Heart right ventricle (tissue), 16 donors: ENCODE results near the gene ARL6IP5. TPM values are rescaled to one million over a fixed set of nuclear protein-coding genes. Genes with fewer than 3 reads are reported as not detected.

Source experiments
- ATAC-seq, 8 donors: fragments of 200-7000 bp; cut with Tn5 transposase; one replicate each; pipeline ENCODE4 v1.9.1; 2020; ENCODE audit warnings: mild to moderate bottlenecking in 8 of 8, moderate library complexity in 8 of 8, moderate number of reproducible peaks in 1 of 8
- DNase-seq, 2 donors: peaks; one replicate each; pipeline ENCODE4 v3.0.0-alpha.2; 2020
- H3K27ac ChIP-seq, 10 donors: fragments of 200-600 bp; sonication (generic) in 2 of 10; one replicate each; pipeline versions ENCODE4 v1.5.0 to v1.8.0; 2020 to 2022; ENCODE audit warnings: mild to moderate bottlenecking in 3 of 10
- H3K27me3 ChIP-seq, 7 donors: fragments of 200-600 bp; one replicate each; pipeline ENCODE4 v1.8.0; 2021 to 2022; ENCODE audit warnings: mild to moderate bottlenecking in 2 of 7
- H3K36me3 ChIP-seq, 9 donors: fragments of 200-600 bp; sonication (generic) in 1 of 9; one replicate each; pipeline versions ENCODE4 v1.5.0 to v1.8.0; 2020 to 2022; ENCODE audit warnings: mild to moderate bottlenecking in 2 of 9
- H3K4me1 ChIP-seq, 9 donors: fragments of 200-600 bp; sonication (generic) in 1 of 9; one replicate each; pipeline versions ENCODE4 v1.5.0 to v1.8.0; 2020 to 2022; ENCODE audit warnings: mild to moderate bottlenecking in 4 of 9
- H3K4me3 ChIP-seq, 10 donors: fragments of 200-600 bp; sonication (generic) in 2 of 10; one replicate each; pipeline versions ENCODE4 v1.5.0 to v1.8.0; 2020 to 2022; ENCODE audit warnings: mild to moderate bottlenecking in 7 of 10, moderate library complexity in 2 of 10
- H3K9me3 ChIP-seq, 11 donors: fragments of 200-600 bp in 10 of 11; sonication (generic) in 2 of 11; one replicate each; pipeline versions ENCODE4 v1.5.0 to v1.8.0; 2013 to 2022; ENCODE audit warnings: mild to moderate bottlenecking in 2 of 11, control low read depth in 1 of 11, moderate library complexity in 1 of 11
- WGBS, 2 donors: extraction: QIAGEN DNeasy Blood & Tissue Kit; methylation state at CpG; one replicate each; pipeline ENCODE4 v1.1.7; 2013; ENCODE audit warnings: inconsistent platforms in 1 of 2; 5-methylcytosine and 5-hydroxymethylcytosine counted together
- intact Hi-C, 10 donors: fragments of 100-400 bp; cut with DNase I; formaldehyde crosslinking; loops; one replicate each; pipeline versions ENCODE4 v1.11.1 to v1.14.2; 2022
- polyA plus RNA-seq, 2 donors: library from polyadenylated mRNA; stranded (reverse); fragments of 200-250 nt; gene quantifications; one replicate each; pipeline ENCODE4 v1.2.3, GENCODE V29; 2013
- total RNA-seq, 10 donors: library from RNA; stranded (reverse); fragmentation: NEBNext Ultra II Directional in 3 of 10; extraction: Animal tissue kit (Norgen Biotek cat#: 25700) in 3 of 10; gene quantifications; one replicate each; pipeline versions ENCODE4 v1.2.1 to v1.2.4, GENCODE V29; 2021 to 2023
- TF ChIP-seq, protein P1 (sequence below), 9 donors: fragments of 200-600 bp; sonication (generic) in 2 of 9; IDR thresholded peaks; one replicate each; pipeline versions ENCODE4 v1.5.0 to v1.8.0; 2021 to 2022; ENCODE audit warnings: antibody characterized with exemption in 9 of 9, mild to moderate bottlenecking in 5 of 9, moderate library complexity in 1 of 9
- donor health status: Arrhythmogenic right ventricular cardiomyopathy.
- donor health status: ischemic (EF 13 %, LVEDD 7.1; RV severe dilation, severe dysfunction).
- donor health status: healthy with polysubstance abuse.
- donor health status: DM: no; HTN: yes; CAD: no.
- donor health status: DM: no; HTN: no; CAD: no.
- donor health status: ischemic (EF 25% LVEDD 6.9; RV normal size, moderate dysfunction).
- donor health status: ischemic (EF 25% LVEDD 5.7; RV mildly dilated, moderate dysfunction).
- donor health status: healthy.
- donor health status: DM: yes; HTN: yes; CAD: no.
- donor health status: Ischemic cardiomyopathy.
- donor health status: ischemic (EF 35%, LVEDD 5.7; RV mildly dilated, moderate dysfunction).
- donor health status: nonischemic (EF 11% LVEDD 7.7; RV severe dilation, severe dysfunction).
- donor health status: DM: yes; HTN: yes; CAD: no.
- donor health status: PGD.
- donor health status: ischemic (EF 29% LVEDD 5.4; RV normal size, mild dysfunction).
- donor health status: nonischemic (EF 23%, LVEDD 6.1; RV moderate dilation, normal function).

ARL6IP5 gene
- total and polyA plus RNA-seq, 12 donors = 151 to 226 (median 195) TPM

- Histone ChIP-seq H3K27me3 (no peaks in the 10 kb centered on the region), H3K4me1 (peaks cover 0 to 7% (median 0%) of the 10 kb centered on the region in 9 donors), H3K9me3 (no peaks in the 10 kb centered on the region), H3K4me3 (no peak overlapping the region), H3K27ac (no peak overlapping the region), H3K36me3 (no peaks in the 10 kb centered on the region)
- ATAC-seq = no peak
- TF ChIP-seq, protein P1, sequence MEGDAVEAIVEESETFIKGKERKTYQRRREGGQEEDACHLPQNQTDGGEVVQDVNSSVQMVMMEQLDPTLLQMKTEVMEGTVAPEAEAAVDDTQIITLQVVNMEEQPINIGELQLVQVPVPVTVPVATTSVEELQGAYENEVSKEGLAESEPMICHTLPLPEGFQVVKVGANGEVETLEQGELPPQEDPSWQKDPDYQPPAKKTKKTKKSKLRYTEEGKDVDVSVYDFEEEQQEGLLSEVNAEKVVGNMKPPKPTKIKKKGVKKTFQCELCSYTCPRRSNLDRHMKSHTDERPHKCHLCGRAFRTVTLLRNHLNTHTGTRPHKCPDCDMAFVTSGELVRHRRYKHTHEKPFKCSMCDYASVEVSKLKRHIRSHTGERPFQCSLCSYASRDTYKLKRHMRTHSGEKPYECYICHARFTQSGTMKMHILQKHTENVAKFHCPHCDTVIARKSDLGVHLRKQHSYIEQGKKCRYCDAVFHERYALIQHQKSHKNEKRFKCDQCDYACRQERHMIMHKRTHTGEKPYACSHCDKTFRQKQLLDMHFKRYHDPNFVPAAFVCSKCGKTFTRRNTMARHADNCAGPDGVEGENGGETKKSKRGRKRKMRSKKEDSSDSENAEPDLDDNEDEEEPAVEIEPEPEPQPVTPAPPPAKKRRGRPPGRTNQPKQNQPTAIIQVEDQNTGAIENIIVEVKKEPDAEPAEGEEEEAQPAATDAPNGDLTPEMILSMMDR (IDR thresholded peaks at IDR 0.05) = no peak
- intact Hi-C loops = no loop called here
- 31 to 33% methylated on average over 3 of the region's 3 CpGs for WGBS, 2 donors
- DNase-seq = no peak
Measured at GRCh38 chr3:69142090-69142489, 57.4 kb downstream of the ARL6IP5 start.

DNA sequence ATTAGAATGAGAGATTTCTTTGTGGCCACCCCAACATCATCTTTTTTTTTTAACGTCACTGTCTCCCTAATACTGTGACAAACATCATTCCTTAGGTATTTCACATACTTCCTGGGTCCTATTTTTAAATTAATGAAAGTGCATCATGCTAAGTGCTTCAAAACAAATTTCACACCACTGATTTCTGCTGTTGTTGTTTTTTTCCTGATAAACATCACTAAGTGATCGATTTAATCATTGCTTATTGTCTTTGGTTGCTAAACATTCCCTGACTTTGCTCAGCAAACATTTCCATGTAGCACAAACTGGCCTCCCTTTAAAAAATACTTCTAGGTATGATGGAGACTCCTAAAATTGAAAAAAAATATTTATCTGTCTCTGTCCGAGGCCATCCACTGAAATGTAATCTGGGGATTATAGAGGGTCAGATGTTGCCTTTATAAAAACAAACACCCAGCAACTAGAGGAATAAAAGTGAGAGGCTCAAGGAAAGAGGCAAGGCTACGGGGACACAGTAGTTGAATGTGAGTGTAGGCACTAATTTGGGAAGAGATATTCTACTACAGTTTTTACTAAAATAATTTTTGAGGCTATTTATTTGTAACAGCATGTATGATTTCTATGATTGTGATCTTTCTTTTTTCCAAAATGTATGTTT lies 58.2 kb downstream of the ARL6IP5 start:
- no peak overlapping the region for H3K27ac ChIP-seq
- no peak overlapping the region for H3K4me3 ChIP-seq

DNA sequence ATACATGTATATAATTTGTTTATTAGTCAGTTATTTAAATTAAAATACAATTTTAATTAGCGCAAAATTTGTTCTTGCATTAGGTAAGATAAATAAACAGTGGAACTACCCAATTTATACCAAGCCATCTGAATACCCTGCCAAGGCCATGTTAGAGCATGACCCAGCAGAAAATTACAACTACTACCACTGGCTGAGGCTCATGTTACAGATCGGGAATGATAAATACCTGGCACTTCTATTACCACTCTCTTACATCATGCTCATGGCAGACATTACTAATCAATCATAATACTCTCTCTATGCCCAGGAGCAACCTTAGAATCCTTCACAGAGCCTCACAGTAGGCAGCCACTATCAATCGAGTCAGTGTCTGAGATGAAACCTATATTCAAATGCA lies 58.9 kb downstream of the ARL6IP5 start:
- no peak for ATAC-seq
- Histone ChIP-seq H3K9me3 (no peaks in the 10 kb centered on the region), H3K27ac (no peak overlapping the region), H3K36me3 (no peaks in the 10 kb centered on the region), H3K27me3 (no peaks in the 10 kb centered on the region), H3K4me1 (peaks cover 0 to 7% (median 0%) of the 10 kb centered on the region in 9 donors), H3K4me3 (no peak overlapping the region)
- 89 to 93% methylated on average over 3 of the region's 3 CpGs for WGBS, 2 donors
- intact Hi-C loops = no loop called here
- no peak for DNase-seq
- TF ChIP-seq, protein P1 (IDR thresholded peaks at IDR 0.05) = no peak

More for the DNA sequence above, 58.2 kb downstream of the ARL6IP5 start:
- TF ChIP-seq, protein P1 (IDR thresholded peaks at IDR 0.05) = no peak
- WGBS, 2 donors = 72 to 79% methylated on average over 4 of the region's 4 CpGs
- ATAC-seq (no peak), DNase-seq (no peak)
- Histone ChIP-seq H3K27me3 (no peaks in the 10 kb centered on the region), H3K9me3 (no peaks in the 10 kb centered on the region), H3K4me1 (peaks cover 0 to 7% (median 0%) of the 10 kb centered on the region in 9 donors), H3K36me3 (no peaks in the 10 kb centered on the region)
- intact Hi-C loops = no loop called here

GRCh38 chr3:69144631-69145245 lies 60.0 kb downstream of the ARL6IP5 start:
- Histone ChIP-seq H3K27ac (no peak overlapping the region), H3K9me3 (no peaks in the 10 kb centered on the region), H3K4me1 (peaks cover 0 to 7% (median 0%) of the 10 kb centered on the region in 9 donors), H3K36me3 (no peaks in the 10 kb centered on the region), H3K27me3 (no peaks in the 10 kb centered on the region), H3K4me3 (no peak overlapping the region)
- no peak for DNase-seq
- TF ChIP-seq, protein P1 (IDR thresholded peaks at IDR 0.05) = no peak
- WGBS, 2 donors = 77 to 80% methylated on average over 3 of the region's 3 CpGs
- intact Hi-C loops = no loop called here
- ATAC-seq = peak in 1 of 8 donors; percentile 27
